MM.1S (cell line): ENCODE results near the gene RGS17.

Source experiments
- CTCF ChIP-seq: fragments of 300-600 bp; sonication (generic); IDR thresholded peaks from 2 replicates; pipeline ENCODE4 v1.5.1; 2016; ENCODE audit warnings: antibody characterized with exemption, low read length, mixed read lengths
- EZH2 ChIP-seq: fragments of 300-600 bp; sonication (generic); optimal IDR thresholded peaks from 2 replicates; pipeline ENCODE3; 2017; ENCODE audit warnings: low read depth, mild to moderate bottlenecking, antibody characterized with exemption, low read length, mixed read lengths

GRCh38 chr6:153145591-153145990 is 14.5 kb upstream of the RGS17 start:
- TF ChIP-seq CTCF (no peak), EZH2 (no peak)
